ENCODE results near the gene SLK. TPM values are rescaled to one million over a fixed set of nuclear protein-coding genes. Genes with fewer than 3 reads are reported as not detected.

Gene SLK
- total and polyA plus RNA-seq, 2 donors (not counting 3 experiments of a cell fraction or from before 2014, with no cell fraction given), result 4.5 to 36.0 TPM

DNA sequence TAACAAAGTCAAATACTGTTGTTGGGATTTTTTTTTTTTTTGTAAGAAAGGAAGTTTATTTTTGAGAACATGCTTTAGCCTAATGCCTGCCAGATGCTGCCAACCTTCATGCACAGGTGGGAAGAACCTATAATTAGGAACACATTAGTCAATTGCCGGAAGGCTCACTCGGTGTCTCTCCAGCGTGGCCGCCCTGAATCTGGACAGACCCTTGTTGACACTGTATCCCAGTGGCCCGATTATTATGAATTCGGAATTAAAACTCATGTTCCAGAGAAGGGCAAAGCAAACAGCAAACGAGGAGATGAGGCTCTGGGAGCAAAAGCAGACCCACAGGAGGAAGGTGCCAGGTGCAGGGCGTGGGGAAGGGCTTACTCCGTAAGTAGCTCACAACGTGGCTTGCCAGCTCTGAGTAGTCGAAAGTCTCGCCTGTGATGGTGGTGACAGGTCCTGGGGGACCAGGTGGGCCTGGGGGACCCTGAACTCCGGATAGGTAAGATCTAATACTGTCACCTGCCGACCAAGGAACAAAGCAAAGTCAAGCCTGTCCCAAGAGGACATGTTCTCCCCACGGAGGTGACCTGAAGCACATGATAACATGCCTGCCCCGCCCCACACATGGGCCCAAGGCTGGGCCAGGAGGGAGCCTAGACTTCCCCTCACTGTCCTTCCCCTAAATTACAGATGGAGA, 70.5 kb downstream of the SLK start:
- Histone ChIP-seq H2AFZ (ENCODE audit: low read depth, low read length) (no peak overlapping the region), H3K9me3 (replicated peaks; ENCODE audit: control insufficient read depth, insufficient read depth, low read length) (no peaks in the 10 kb centered on the region), H3K36me3 (ENCODE audit: control insufficient read depth in 2 of 2, extremely low read depth in 1 of 2, insufficient read depth in 2 of 2, low read length in 2 of 2) (no peaks in the 10 kb centered on the region), H3K4me1 (ENCODE audit: control insufficient read depth, extremely low read depth, insufficient read depth, low read length) (no peaks in the 10 kb centered on the region), H3K27me3 (ENCODE audit: control insufficient read depth in 2 of 2, insufficient read depth in 2 of 2, low read length in 2 of 2) (no peaks in the 10 kb centered on the region), H3K9ac (replicated peaks; ENCODE audit: extremely low read depth, insufficient read depth, low read length) (no peak overlapping the region), H3K4me2 (ENCODE audit: insufficient read depth, low read length) (no peak overlapping the region), H4K20me1 (replicated peaks; ENCODE audit: control insufficient read depth, extremely low read depth, insufficient read depth, low read length) (no peaks in the 10 kb centered on the region), H3K27ac (ENCODE audit: insufficient read depth, low read depth, low read length) (no peak overlapping the region), H3K79me2 (ENCODE audit: control insufficient read depth, insufficient read depth, low read length) (no peaks in the 10 kb centered on the region), H3K4me3 (replicated peaks in 1 of 3; ENCODE audit: insufficient read depth in 1 of 3, low read depth in 1 of 3, low read length in 3 of 3) (no peak overlapping the region), H3K9me1 (replicated peaks; ENCODE audit: control insufficient read depth, extremely low read depth, insufficient read depth, low read length) (no peaks in the 10 kb centered on the region)
- no peak for FAIRE-seq
- no peak for DNase-seq (ENCODE audit: low read depth, low spot score)
- no TSS peak for BruUV-seq (replicated peaks)
- no peak for TF ChIP-seq GATA2 (IDR thresholded peaks at IDR 0.05; ENCODE audit: insufficient read depth, insufficient read length, low read depth, low read length)
- no peak for TF ChIP-seq CTCF (IDR thresholded peaks at IDR 0.05; ENCODE audit: extremely low read depth in 1 of 2, insufficient read depth in 1 of 2, low read depth in 1 of 2, low read length in 2 of 2)
- no peak for TF ChIP-seq EZH2 (IDR thresholded peaks at IDR 0.05; ENCODE audit: borderline replicate concordance, low read depth, low read length, severe bottlenecking)
- no peak for TF ChIP-seq POLR2A (IDR thresholded peaks at IDR 0.05; ENCODE audit: low read depth, low read length)
- no peak for TF ChIP-seq FOS (IDR thresholded peaks at IDR 0.05; ENCODE audit: borderline replicate concordance, insufficient read depth, low read length)
- no peak for TF ChIP-seq JUN (IDR thresholded peaks at IDR 0.05; ENCODE audit: borderline replicate concordance, insufficient read depth, insufficient read length, low read depth)
- TF ChIP-seq, protein P1, sequence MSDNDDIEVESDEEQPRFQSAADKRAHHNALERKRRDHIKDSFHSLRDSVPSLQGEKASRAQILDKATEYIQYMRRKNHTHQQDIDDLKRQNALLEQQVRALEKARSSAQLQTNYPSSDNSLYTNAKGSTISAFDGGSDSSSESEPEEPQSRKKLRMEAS (IDR thresholded peaks at IDR 0.05; ENCODE audit: insufficient read depth, insufficient read length), result no peak
- no peak for TF ChIP-seq MYC (IDR thresholded peaks at IDR 0.05; ENCODE audit: low read depth, low read length)
- TF ChIP-seq POLR2AphosphoS5 (IDR thresholded peaks at IDR 0.05; ENCODE audit: insufficient read depth, low read depth, low read length), result no peak
- POLR2A ChIA-PET, result no interaction called here
- CTCF ChIA-PET, result interaction anchor here (0.9 to 2.6 kb wide), 2 partner anchors 150 to 173 kb away, joined by 3 to 10 read pairs; no protein-coding TSS in a partner anchor
- intact Hi-C loops (cut with micrococcal nuclease) (no loop called here), dilution Hi-C loops (cut with MboI; ENCODE audit: extremely low pct_ligation_motif_present, low sequenced_read_pairs) (no loop called here)

All from endothelial cell of umbilical vein (primary cell).